Prostate gland (tissue), 2 donors: ENCODE measurements around the gene ACSS3.

Experiments used
- CTCF ChIP-seq, 4 experiments: fragments of 200-600 bp in 2 of 4; fragments of 450-650 bp in 2 of 4; sonication (generic) in 2 of 4; IDR thresholded peaks; 1 replicate in 3 of 4; 2 replicates in 1 of 4; pipeline ENCODE4 v1.5.1; 2016 to 2019; ENCODE audit warnings: antibody characterized with exemption in 4 of 4, mild to moderate bottlenecking in 2 of 4, moderate library complexity in 2 of 4
- POLR2A ChIP-seq: fragments of 450-650 bp; IDR thresholded peaks from one replicate; pipeline ENCODE4 v1.6.1; 2016; ENCODE audit warnings: antibody characterized with exemption, mild to moderate bottlenecking
- POLR2AphosphoS5 ChIP-seq: sonication (generic); formaldehyde crosslinking; IDR thresholded peaks from one replicate; pipeline ENCODE4 v1.6.1; 2017; ENCODE audit warnings: antibody characterized with exemption

GRCh38 chr12:81168445-81168844 lies 90.6 kb downstream of the ACSS3 start:
- no peak for TF ChIP-seq POLR2AphosphoS5
- TF ChIP-seq CTCF (IDR thresholded peaks at IDR 0.05): no peak
- TF ChIP-seq POLR2A: no peak
